Left lung (tissue), 10 donors: ENCODE data around the gene BRWD1. TPM values are rescaled to one million over a fixed set of nuclear protein-coding genes. Genes with fewer than 3 reads are reported as not detected.

Experiments used
- ATAC-seq: fragments of 200-7000 bp; cut with Tn5 transposase; one replicate; pipeline ENCODE4 v1.9.1; 2020; ENCODE audit warnings: moderate library complexity
- DNase-seq, 4 donors: peaks; one replicate each; pipeline ENCODE4 v3.0.0-alpha.2; 2013 to 2020
- H3K27ac ChIP-seq, 2 donors: fragments of 200-600 bp; sonication (generic) in 1 of 2; one replicate each; pipeline versions ENCODE4 v1.5.0 to v1.8.0; 2020 to 2021
- H3K27me3 ChIP-seq, 2 donors: fragments of 200-600 bp; sonication (generic) in 1 of 2; one replicate each; pipeline versions ENCODE4 v1.5.0 to v1.8.0; 2020 to 2021
- H3K36me3 ChIP-seq, 2 donors: fragments of 200-600 bp; sonication (generic) in 1 of 2; one replicate each; pipeline versions ENCODE4 v1.5.0 to v1.8.0; 2020 to 2021
- H3K4me1 ChIP-seq, 2 donors: fragments of 200-600 bp; one replicate each; pipeline ENCODE4 v1.8.0; 2021
- H3K4me3 ChIP-seq, 2 donors: fragments of 200-600 bp; sonication (generic) in 1 of 2; one replicate each; pipeline versions ENCODE4 v1.5.0 to v1.8.0; 2020 to 2021; ENCODE audit warnings: mild to moderate bottlenecking in 1 of 2
- H3K9me3 ChIP-seq, 2 donors: fragments of 200-600 bp; sonication (generic) in 1 of 2; one replicate each; pipeline versions ENCODE4 v1.5.0 to v1.8.0; 2020 to 2021
- CTCF ChIP-seq, 2 donors: fragments of 200-600 bp; sonication (generic) in 1 of 2; IDR thresholded peaks; one replicate each; pipeline versions ENCODE4 v1.5.0 to v1.8.0; 2021; ENCODE audit warnings: antibody characterized with exemption in 2 of 2
- intact Hi-C, 2 donors: fragments of 100-400 bp; cut with DNase I; formaldehyde crosslinking; loops; one replicate each; pipeline versions ENCODE4 v1.11.2 to v1.14.2; 2022
- polyA plus RNA-seq, 6 donors: library from polyadenylated mRNA; unstranded; fragments of 120-200 nt; gene quantifications; one replicate each; pipeline ENCODE4 v1.2.1, GENCODE V29; 2013; ENCODE audit not compliant: insufficient read length in 6 of 6
- total RNA-seq, 2 donors: library from RNA; stranded (reverse); fragmentation: NEBNext Ultra II Directional; extraction: Animal tissue kit (Norgen Biotek cat#: 25700); gene quantifications; one replicate each; pipeline ENCODE4 v1.2.1, GENCODE V29; 2021
- donor health status: DM: no; HTN: yes; CAD: no.
- donor health status: DM: no; HTN: no; CAD: no.

Gene BRWD1
- total and polyA plus RNA-seq, 8 donors: 33.0 to 54.3 (median 47.3) TPM

GRCh38 chr21:39332175-39332574 is 18.7 kb upstream of the BRWD1 start:
- no peak for ATAC-seq
- H3K27me3 ChIP-seq: no peaks in the 10 kb centered on the region
- DNase-seq: no peak
- no peak for TF ChIP-seq CTCF (IDR thresholded peaks at IDR 0.05)
- H3K27ac ChIP-seq: no peak overlapping the region
- H3K4me1 ChIP-seq: no peaks in the 10 kb centered on the region
- intact Hi-C loops: no loop called here
- no peak overlapping the region for H3K4me3 ChIP-seq
- no peaks in the 10 kb centered on the region for H3K36me3 ChIP-seq
- no peaks in the 10 kb centered on the region for H3K9me3 ChIP-seq

DNA sequence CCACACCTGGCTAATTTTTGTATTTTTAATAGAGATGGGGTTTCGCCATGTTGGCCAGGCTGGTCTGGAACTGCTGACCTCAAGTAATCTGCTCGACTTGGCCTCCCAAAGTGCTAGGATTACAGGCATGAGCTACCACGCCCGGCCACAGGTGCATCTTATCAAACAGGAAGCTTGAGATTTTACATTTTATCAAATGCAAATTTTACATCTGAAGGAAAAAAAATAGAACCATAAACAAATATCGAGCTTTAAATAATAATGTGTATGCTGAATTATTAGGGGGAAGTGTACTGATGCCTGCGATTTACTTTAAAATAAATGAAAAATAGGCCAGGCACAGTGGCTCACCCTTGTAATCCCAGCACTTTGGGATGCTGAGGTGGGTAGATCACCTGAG is 16.6 kb upstream of the BRWD1 start:
- Histone ChIP-seq H3K4me3 (no peak overlapping the region), H3K9me3 (no peaks in the 10 kb centered on the region), H3K27me3 (no peaks in the 10 kb centered on the region), H3K4me1 (no peaks in the 10 kb centered on the region), H3K27ac (no peak overlapping the region), H3K36me3 (no peaks in the 10 kb centered on the region)
- no peak for DNase-seq
- intact Hi-C loops: no loop called here
- TF ChIP-seq CTCF (IDR thresholded peaks at IDR 0.05): no peak
- ATAC-seq: no peak

DNA sequence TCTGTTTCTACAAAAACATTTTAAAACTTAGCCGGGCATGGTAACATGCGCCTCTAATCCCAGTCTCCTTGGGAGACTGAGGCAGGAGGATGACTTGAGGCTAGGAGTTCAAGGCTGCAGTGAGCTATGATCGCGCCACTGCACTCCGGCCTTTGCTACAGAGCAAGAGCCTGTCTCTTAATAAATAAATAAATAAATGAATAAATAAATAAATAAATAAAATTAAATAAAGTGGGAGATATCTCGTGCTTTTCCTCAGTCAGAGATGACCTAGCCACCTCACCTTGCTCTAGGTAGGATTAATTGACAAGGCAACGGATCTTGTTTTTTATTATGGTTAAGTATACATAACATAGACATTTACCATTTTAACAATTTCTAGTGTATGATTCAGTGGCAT is 14.3 kb upstream of the BRWD1 start:
- ATAC-seq (no peak), DNase-seq (no peak)
- Histone ChIP-seq H3K27me3 (no peaks in the 10 kb centered on the region), H3K27ac (no peak overlapping the region), H3K4me3 (no peak overlapping the region), H3K9me3 (no peaks in the 10 kb centered on the region), H3K4me1 (no peaks in the 10 kb centered on the region), H3K36me3 (no peaks in the 10 kb centered on the region)
- no peak for TF ChIP-seq CTCF (IDR thresholded peaks at IDR 0.05)
- intact Hi-C loops: no loop called here

DNA sequence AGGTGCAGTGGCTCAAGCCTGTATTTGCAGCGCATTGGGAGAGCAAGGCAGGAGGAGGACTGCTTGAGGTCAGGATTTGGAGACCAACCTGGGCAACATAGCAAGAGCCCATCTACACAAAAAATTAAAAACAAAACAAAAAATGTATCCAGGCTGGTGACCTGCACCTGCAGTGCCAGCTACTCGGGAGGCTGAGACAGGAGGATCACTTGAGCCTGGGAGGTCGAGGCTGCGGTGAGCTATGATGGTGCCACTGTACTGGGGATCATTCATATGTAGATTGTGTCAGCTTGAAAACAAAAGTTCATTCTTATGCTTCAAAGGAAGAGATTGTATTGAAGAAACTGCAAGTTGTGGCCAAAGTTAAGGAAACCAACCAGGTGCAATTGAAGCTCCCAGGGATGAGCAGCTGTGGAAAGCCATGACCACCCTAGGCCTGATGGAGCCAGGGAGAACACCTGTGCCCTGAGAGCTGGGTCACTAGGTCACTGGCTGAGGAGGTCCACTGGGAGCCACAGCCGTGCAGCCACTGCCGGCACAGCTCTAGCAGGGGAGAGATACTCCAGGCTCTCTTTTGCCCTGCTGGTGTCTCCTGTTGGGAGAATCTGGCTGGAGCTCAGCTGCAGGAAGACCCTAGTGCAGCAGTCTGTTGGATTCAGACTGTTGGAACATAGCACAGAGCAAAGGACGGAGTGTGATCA is 13.3 kb upstream of the BRWD1 start:
- TF ChIP-seq CTCF (IDR thresholded peaks at IDR 0.05): no peak
- no peak for DNase-seq

DNA sequence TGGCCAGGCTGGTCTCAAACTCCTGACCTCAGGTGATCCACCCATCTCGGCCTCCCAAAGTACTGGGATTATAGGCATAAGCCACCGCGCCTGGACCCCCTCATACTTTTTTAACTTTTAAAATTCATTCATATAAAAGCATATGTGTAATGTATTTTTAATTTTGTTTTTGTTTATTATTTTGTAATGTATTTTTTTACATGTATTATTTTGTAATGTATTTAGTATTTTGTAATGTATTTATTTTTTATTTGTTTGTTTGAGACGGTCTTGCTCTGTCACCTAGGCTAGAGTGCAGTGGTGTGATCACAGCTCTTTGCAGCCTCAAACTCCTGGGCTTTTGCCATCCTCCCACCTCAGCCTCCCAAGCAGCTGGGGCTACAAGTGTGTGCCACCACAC is 12.0 kb upstream of the BRWD1 start:
- no peak for TF ChIP-seq CTCF (IDR thresholded peaks at IDR 0.05)
- Histone ChIP-seq H3K9me3 (no peaks in the 10 kb centered on the region), H3K4me1 (no peaks in the 10 kb centered on the region), H3K36me3 (no peaks in the 10 kb centered on the region), H3K27ac (no peak overlapping the region), H3K27me3 (no peaks in the 10 kb centered on the region), H3K4me3 (no peak overlapping the region)
- intact Hi-C loops: no loop called here
- ATAC-seq: no peak
- DNase-seq: no peak

More for the DNA sequence above, 13.3 kb upstream of the BRWD1 start:
- H3K9me3 ChIP-seq: no peaks in the 10 kb centered on the region
- H3K4me1 ChIP-seq: no peaks in the 10 kb centered on the region
- H3K27ac ChIP-seq: no peak overlapping the region
- no peaks in the 10 kb centered on the region for H3K27me3 ChIP-seq
- no peak overlapping the region for H3K4me3 ChIP-seq
- H3K36me3 ChIP-seq: no peaks in the 10 kb centered on the region
- intact Hi-C loops: no loop called here
- no peak for ATAC-seq
